ENCODE data around the gene ALK. TPM values are rescaled to one million over a fixed set of nuclear protein-coding genes. Genes with fewer than 3 reads are reported as not detected.
"Not testable (repeated sequence)": the region's sequence is repeated elsewhere in the genome, so short reads cannot be mapped to it uniquely, and the experiment has no call there.

ALK gene
- total RNA-seq, 2 donors from 2014 or later = 0.16 to 0.26 TPM

GRCh38 chr2:29250977-29251376, 670.4 kb downstream of the ALK start:
- Histone ChIP-seq H3K27ac (no peak overlapping the region), H3K27me3 (no peaks in the 10 kb centered on the region), H3K4me3 (no peak overlapping the region), H3K9me3 (no peaks in the 10 kb centered on the region), H3K36me3 (no peaks in the 10 kb centered on the region), H3K4me1 (no peaks in the 10 kb centered on the region)
- no peak for DNase-seq (ENCODE audit: low spot score)
- TF ChIP-seq, protein P1, sequence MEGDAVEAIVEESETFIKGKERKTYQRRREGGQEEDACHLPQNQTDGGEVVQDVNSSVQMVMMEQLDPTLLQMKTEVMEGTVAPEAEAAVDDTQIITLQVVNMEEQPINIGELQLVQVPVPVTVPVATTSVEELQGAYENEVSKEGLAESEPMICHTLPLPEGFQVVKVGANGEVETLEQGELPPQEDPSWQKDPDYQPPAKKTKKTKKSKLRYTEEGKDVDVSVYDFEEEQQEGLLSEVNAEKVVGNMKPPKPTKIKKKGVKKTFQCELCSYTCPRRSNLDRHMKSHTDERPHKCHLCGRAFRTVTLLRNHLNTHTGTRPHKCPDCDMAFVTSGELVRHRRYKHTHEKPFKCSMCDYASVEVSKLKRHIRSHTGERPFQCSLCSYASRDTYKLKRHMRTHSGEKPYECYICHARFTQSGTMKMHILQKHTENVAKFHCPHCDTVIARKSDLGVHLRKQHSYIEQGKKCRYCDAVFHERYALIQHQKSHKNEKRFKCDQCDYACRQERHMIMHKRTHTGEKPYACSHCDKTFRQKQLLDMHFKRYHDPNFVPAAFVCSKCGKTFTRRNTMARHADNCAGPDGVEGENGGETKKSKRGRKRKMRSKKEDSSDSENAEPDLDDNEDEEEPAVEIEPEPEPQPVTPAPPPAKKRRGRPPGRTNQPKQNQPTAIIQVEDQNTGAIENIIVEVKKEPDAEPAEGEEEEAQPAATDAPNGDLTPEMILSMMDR (IDR thresholded peaks at IDR 0.05) = no peak

DNA sequence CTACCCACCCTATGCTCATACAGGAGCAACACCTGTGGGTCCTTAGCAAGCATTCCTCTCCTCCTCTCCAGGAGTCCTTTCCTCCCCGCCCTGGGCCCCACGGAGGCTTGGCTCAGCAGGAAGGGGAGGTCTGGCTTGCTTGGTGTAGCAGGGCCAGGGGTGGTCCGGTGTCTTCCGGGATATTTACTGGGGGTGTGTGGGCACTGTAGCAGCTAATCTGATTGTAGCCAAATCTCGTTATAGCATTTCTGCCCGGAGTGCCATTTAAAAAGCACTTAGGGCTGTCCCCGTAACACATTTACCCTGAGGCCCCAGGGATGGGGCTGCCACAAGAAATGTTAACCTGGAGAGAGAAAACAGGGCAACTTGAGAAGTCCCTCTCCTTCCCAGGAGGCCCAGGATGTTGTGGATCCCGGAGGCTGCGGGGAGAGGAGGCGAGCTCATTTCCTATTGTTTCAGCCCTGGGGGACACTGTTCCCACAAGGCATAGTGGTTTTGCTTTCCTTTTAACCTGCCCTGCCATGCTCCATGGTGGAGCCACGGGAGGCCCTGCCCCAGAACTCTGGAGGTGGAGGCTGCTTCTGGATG, 671.6 kb downstream of the ALK start:
- Histone ChIP-seq H3K4me1 (no peaks in the 10 kb centered on the region), H3K9me3 (no peaks in the 10 kb centered on the region), H3K27me3 (no peaks in the 10 kb centered on the region), H3K36me3 (no peaks in the 10 kb centered on the region), H3K27ac (no peak overlapping the region), H3K4me3 (no peak overlapping the region)
- DNase-seq (ENCODE audit: low spot score) = no peak
- TF ChIP-seq, protein P1 (IDR thresholded peaks at IDR 0.05) = no peak

DNA sequence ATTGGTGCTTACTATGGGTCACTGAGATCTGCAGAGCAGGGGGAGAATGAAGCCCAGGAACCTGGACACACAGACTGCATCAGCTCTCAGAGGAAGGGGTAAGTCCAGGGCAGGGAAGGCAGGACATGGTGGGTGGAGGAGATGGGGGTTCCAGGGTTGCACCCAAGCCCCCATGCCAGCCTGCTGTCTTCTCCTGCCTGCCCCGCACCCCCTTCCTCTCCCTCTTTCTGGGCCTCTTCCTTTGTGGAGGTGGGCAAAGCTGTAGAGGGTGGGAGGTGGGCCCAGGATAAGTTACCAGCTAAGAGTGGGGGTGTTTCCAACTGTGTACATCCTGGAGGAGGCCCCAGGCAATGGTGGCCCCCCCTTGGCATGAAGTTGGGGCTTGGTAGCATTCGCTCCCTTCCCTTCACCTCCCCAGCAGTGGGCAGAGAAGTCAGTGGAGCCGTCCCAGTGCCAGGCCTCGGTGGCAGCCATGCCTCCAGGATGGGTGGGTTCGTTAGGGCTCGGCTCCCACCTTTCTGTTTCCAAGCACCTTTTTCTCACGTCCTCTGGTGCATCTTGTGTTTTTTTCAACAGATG, 674.0 kb downstream of the ALK start:
- no peaks in the 10 kb centered on the region for H3K36me3 ChIP-seq
- H3K27me3 ChIP-seq = no peaks in the 10 kb centered on the region
- H3K9me3 ChIP-seq = no peaks in the 10 kb centered on the region
- H3K4me3 ChIP-seq = no peak overlapping the region
- H3K27ac ChIP-seq = no peak overlapping the region
- H3K4me1 ChIP-seq = no peaks in the 10 kb centered on the region
- TF ChIP-seq, protein P1 (IDR thresholded peaks at IDR 0.05) = no peak
- DNase-seq (ENCODE audit: low spot score) = no peak

GRCh38 chr2:29246383-29247300, 674.7 kb downstream of the ALK start:
- H3K27ac ChIP-seq = no peak overlapping the region
- TF ChIP-seq, protein P1 (IDR thresholded peaks at IDR 0.05) = no peak

GRCh38 chr2:29245742-29246382, 675.5 kb downstream of the ALK start:
- no peaks in the 10 kb centered on the region for H3K9me3 ChIP-seq
- TF ChIP-seq, protein P1 (IDR thresholded peaks at IDR 0.05) = no peak
- no peaks in the 10 kb centered on the region for H3K4me1 ChIP-seq
- no peak for DNase-seq (ENCODE audit: low spot score)
- no peaks in the 10 kb centered on the region for H3K27me3 ChIP-seq
- no peak overlapping the region for H3K4me3 ChIP-seq
- H3K27ac ChIP-seq = no peak overlapping the region
- H3K36me3 ChIP-seq = no peaks in the 10 kb centered on the region

More at GRCh38 chr2:29246383-29247300, 674.7 kb downstream of the ALK start:
- Histone ChIP-seq H3K4me1 (no peaks in the 10 kb centered on the region), H3K36me3 (no peaks in the 10 kb centered on the region), H3K27me3 (no peaks in the 10 kb centered on the region), H3K4me3 (no peak overlapping the region), H3K9me3 (no peaks in the 10 kb centered on the region)
- no peak for DNase-seq (ENCODE audit: low spot score)

DNA sequence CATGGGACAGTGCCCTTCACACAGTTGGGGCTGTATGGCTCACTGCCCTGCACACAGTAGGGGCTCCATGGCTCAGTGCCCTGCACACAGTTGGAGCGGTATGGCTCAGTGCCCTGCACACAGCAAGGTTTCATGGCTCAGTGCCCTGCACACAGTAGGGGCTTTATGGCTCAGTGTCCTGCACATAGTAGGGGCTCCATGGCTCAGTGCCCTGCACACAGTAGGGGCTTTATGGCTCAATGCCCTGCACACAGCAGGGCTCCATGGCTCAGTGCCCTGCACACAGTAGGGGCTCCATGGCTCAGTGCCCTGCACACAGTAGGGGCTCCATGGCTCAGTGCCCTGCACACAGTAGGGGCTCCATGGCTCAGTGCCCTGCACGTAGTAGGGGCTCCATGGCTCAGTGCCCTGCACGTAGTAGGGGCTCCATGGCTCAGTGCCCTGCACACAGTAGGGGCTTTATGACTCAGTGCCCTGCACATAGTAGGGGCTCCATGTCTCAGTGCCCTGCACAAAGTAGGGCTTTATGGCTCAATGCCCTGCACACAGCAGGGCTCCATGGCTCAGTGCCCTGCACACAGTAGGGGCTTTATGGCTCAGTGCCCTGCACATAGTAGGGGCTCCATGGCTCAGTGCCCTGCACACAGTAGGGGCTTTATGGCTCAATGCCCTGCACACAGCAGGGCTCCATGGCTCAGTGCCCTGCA, 676.2 kb downstream of the ALK start:
- not testable (repeated sequence) for H3K36me3 ChIP-seq; DNase-seq (ENCODE audit: low spot score); H3K4me1 ChIP-seq; H3K27ac ChIP-seq; H3K4me3 ChIP-seq; H3K9me3 ChIP-seq; H3K27me3 ChIP-seq

Measured in right atrium auricular region (tissue), 2 donors.